Right lobe of liver (tissue), 4 donors: Measurements from ENCODE around the gene ODC1.

ENCODE experiments used
- POLR2A ChIP-seq: fragments of 450-650 bp; IDR thresholded peaks from one replicate; pipeline ENCODE4 v1.6.1; 2017; ENCODE audit warnings: antibody characterized with exemption, mild to moderate bottlenecking
- TF ChIP-seq, protein P1 (sequence below), 4 donors: fragments of 200-600 bp in 3 of 4; fragments of 450-650 bp in 1 of 4; IDR thresholded peaks; one replicate each; pipeline versions ENCODE4 v1.5.1 to v1.8.0; 2016 to 2022; ENCODE audit warnings: antibody characterized with exemption in 4 of 4, mild to moderate bottlenecking in 2 of 4
- donor health status: DM: no; HTN: no; CAD: no.
- donor health status: DM: no; HTN: no; CAD: no.
- donor health status: DM: no; HTN: yes; CAD: no.

DNA sequence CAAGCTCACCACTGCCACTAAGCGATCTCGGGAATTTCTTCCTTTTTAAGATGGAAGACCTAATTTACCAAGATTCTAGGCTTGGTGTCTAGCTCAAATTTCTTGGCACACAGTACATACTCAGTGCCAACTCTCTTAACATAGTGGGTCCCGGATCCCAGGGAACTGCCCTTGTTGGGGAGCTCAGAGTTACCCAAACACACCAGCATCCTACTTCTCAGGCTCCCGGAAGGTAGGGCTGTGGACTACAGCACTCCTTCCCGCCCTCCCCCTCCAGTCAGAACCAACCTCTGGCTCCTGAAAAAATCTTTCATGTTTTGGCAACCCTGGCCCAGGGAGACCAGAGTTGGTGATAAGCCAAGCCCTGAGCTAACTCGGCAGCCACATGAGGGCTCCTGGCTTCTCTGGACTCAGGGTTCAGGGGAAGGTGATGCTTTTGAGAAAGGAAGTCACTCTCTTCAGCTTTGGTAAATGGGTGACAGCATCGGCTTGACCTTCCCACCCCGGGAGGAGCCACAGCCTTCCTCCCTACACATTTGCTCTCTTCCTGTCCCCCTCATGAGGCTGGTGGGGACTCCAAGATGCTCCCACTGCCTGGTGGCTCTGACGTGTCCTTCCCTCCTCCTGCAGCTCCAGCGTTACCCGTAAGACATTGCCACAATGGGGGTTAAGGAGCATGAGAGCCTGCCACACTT is 8.8 kb downstream of the ODC1 start:
- TF ChIP-seq, protein P1, sequence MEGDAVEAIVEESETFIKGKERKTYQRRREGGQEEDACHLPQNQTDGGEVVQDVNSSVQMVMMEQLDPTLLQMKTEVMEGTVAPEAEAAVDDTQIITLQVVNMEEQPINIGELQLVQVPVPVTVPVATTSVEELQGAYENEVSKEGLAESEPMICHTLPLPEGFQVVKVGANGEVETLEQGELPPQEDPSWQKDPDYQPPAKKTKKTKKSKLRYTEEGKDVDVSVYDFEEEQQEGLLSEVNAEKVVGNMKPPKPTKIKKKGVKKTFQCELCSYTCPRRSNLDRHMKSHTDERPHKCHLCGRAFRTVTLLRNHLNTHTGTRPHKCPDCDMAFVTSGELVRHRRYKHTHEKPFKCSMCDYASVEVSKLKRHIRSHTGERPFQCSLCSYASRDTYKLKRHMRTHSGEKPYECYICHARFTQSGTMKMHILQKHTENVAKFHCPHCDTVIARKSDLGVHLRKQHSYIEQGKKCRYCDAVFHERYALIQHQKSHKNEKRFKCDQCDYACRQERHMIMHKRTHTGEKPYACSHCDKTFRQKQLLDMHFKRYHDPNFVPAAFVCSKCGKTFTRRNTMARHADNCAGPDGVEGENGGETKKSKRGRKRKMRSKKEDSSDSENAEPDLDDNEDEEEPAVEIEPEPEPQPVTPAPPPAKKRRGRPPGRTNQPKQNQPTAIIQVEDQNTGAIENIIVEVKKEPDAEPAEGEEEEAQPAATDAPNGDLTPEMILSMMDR (IDR thresholded peaks at IDR 0.05): no peak
- TF ChIP-seq POLR2A: no peak
